Testis (tissue), 2 donors: ENCODE results near the gene MTAP.

ENCODE experiments used
- CTCF ChIP-seq, 3 experiments: fragments of 450-650 bp in 2 of 3; fragments of 200-600 bp in 1 of 3; sonication (generic) in 1 of 3; IDR thresholded peaks; one replicate each; pipeline ENCODE4 v1.5.1; 2016 to 2019; ENCODE audit warnings: antibody characterized with exemption in 3 of 3, mild to moderate bottlenecking in 2 of 3, moderate library complexity in 1 of 3
- POLR2A ChIP-seq: fragments of 450-650 bp; IDR thresholded peaks from one replicate; pipeline ENCODE4 v1.6.1; 2017; ENCODE audit warnings: antibody characterized with exemption, mild to moderate bottlenecking, moderate library complexity

GRCh38 chr9:21976334-21976875 is 174.0 kb downstream of the MTAP start:
- TF ChIP-seq CTCF (IDR thresholded peaks at IDR 0.05) (no peak), POLR2A (no peak)
